IMR-90 (cell line): ENCODE measurements around the gene IZUMO2.

Experiments used
- CHD1 ChIP-seq: IDR thresholded peaks from 2 replicates; pipeline ENCODE4 v1.6.1; 2012; ENCODE audit warnings: low read depth, low read length, improper control_type of control experiment
- FOS ChIP-seq: fragments of 150-350 bp; IDR thresholded peaks from 2 replicates; pipeline ENCODE4 v1.6.1; 2016; ENCODE audit warnings: low read depth, low read length
- MAFK ChIP-seq: IDR thresholded peaks from 2 replicates; pipeline ENCODE4 v1.6.1; 2012; ENCODE audit warnings: low read depth, low read length, improper control_type of control experiment
- POLR2A ChIP-seq: IDR thresholded peaks from 2 replicates; pipeline ENCODE4 v1.6.1; 2012; ENCODE audit warnings: mild to moderate bottlenecking, low read depth, low read length
- RAD21 ChIP-seq: IDR thresholded peaks from 2 replicates; pipeline ENCODE4 v1.6.1; 2012; ENCODE audit warnings: low read length, improper control_type of control experiment
- RCOR1 ChIP-seq: IDR thresholded peaks from 2 replicates; pipeline ENCODE4 v1.6.1; 2012; ENCODE audit warnings: mild to moderate bottlenecking, low read length, improper control_type of control experiment; ENCODE audit not compliant: insufficient replicate concordance
- SMC3 ChIP-seq: fragments of 150-350 bp; IDR thresholded peaks from 2 replicates; pipeline ENCODE4 v1.6.1; 2016; ENCODE audit warnings: low read depth, mild to moderate bottlenecking, antibody characterized with exemption, low read length, moderate library complexity
- USF2 ChIP-seq: fragments of 150-350 bp; IDR thresholded peaks from 2 replicates; pipeline ENCODE4 v1.6.1; 2017; ENCODE audit warnings: mild to moderate bottlenecking, antibody characterized with exemption, low read length, low read depth
- TF ChIP-seq, protein P1 (sequence below): conservative IDR thresholded peaks from 2 replicates; pipeline ENCODE4 v1.5.1; 2012; ENCODE audit warnings: mild to moderate bottlenecking, low read depth, low read length, improper control_type of control experiment

DNA sequence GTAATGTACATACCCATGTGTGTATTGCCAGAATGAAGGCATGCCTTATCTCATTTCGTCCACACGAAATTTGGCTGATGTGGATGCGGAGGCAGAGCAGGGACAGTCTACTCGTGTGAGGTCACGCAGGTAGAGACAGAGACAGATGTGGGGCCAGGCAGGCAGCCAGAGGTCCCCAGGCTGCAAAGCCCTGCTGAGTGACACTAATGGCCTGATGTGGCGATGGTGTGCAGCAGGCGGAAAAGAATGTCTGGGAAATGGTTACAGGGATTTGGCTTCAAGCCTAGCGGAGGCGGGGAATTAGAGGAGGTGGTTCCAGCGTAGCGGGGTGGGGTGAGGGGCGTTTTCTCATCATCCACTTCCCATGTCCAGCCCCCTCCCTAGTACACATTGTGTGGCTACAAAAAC, 4.2 kb upstream of the IZUMO2 start:
- TF ChIP-seq RAD21: no peak
- TF ChIP-seq, protein P1, sequence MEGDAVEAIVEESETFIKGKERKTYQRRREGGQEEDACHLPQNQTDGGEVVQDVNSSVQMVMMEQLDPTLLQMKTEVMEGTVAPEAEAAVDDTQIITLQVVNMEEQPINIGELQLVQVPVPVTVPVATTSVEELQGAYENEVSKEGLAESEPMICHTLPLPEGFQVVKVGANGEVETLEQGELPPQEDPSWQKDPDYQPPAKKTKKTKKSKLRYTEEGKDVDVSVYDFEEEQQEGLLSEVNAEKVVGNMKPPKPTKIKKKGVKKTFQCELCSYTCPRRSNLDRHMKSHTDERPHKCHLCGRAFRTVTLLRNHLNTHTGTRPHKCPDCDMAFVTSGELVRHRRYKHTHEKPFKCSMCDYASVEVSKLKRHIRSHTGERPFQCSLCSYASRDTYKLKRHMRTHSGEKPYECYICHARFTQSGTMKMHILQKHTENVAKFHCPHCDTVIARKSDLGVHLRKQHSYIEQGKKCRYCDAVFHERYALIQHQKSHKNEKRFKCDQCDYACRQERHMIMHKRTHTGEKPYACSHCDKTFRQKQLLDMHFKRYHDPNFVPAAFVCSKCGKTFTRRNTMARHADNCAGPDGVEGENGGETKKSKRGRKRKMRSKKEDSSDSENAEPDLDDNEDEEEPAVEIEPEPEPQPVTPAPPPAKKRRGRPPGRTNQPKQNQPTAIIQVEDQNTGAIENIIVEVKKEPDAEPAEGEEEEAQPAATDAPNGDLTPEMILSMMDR: no peak
- no peak for TF ChIP-seq RCOR1
- no peak for TF ChIP-seq SMC3
- TF ChIP-seq USF2: no peak
- TF ChIP-seq FOS: no peak
- TF ChIP-seq POLR2A: no peak
- TF ChIP-seq CHD1: no peak
- no peak for TF ChIP-seq MAFK
